Cardiac septum (tissue), 1 donor: Measurements from ENCODE around the gene TRAF5. TPM values are rescaled to one million over a fixed set of nuclear protein-coding genes. Genes with fewer than 3 reads are reported as not detected.
"Not testable (repeated sequence)": the region's sequence is repeated elsewhere in the genome, so short reads cannot be mapped to it uniquely, and the experiment has no call there.

Experiments
- DNase-seq: peaks from one replicate; pipeline ENCODE4 v3.0.0-alpha.2; 2020; ENCODE audit warnings: low spot score
- intact Hi-C: fragments of 100-400 bp; cut with DNase I; formaldehyde crosslinking; loops from one replicate; pipeline ENCODE4 v1.14.0; 2022
- total RNA-seq: library from RNA; stranded (reverse); fragmentation: NEBNext Ultra II Directional; extraction: Animal tissue kit (Norgen Biotek cat#: 25700); gene quantifications from one replicate; pipeline ENCODE4 v1.2.1, GENCODE V29; 2021
- donor health status: DM: no; HTN: no; CAD: no.

Gene TRAF5
- total RNA-seq, 1 donor from 2014 or later, result 4.2 TPM

DNA sequence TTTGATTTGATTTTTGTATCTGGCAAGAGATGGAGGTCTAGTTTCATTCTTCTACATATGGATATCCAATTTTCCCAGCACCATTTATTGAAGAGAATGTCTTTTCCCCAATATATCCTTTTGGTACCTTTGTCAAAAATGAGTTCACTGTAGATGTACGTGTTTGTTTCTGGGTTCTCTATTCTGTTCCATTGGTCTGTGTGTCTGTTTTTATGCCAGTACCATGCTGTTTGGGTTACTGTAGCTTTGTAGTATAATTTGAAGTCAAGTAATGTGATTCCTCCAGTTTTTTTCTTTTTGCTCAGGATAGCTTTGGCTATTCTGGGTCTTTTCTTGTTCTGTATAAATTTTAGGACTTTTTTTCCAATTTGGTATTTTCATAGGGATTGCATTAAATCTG is 75.1 kb downstream of the TRAF5 start:
- DNase-seq, intact Hi-C loops: not testable (repeated sequence)

DNA sequence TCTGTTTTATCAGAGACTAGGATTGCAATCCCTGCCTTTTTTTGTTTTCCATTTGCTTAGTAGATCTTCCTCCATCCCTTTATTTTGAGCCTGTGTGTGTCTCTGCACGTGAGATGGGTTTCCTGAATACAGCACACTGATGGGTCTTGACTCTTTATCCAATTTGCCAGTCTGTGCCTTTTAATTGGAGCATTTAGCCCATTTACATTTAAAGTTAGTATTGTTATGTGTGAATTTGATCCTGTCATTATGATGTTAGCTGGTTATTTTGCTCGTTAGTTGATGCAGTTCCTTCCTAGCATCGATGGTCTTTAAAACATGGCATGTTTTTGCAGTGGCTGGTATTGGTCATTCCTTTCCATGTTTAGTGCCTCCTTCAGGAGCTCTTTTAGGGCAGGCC is 79.5 kb downstream of the TRAF5 start:
- DNase-seq, intact Hi-C loops: not testable (repeated sequence)

DNA sequence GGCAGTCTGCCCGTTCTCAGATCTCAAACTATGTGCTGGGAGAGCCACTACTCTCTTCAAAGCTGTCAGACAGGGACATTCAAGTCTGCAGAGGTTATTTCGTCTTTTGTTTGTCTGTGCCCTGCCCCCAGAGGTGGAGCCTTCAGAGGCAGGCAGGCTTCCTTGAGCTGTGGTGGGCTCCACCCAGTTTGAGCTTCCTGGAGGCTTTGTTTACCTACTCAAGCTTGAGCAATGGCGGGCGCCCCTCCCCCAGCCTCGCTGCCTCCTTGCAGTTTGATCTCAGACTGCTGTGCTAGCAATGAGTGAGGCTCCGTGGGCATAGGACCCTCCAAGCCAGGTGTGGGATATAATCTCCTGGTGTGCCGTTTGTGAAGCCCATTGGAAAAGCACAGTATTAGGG is 81.1 kb downstream of the TRAF5 start:
- intact Hi-C loops, DNase-seq: not testable (repeated sequence)

DNA sequence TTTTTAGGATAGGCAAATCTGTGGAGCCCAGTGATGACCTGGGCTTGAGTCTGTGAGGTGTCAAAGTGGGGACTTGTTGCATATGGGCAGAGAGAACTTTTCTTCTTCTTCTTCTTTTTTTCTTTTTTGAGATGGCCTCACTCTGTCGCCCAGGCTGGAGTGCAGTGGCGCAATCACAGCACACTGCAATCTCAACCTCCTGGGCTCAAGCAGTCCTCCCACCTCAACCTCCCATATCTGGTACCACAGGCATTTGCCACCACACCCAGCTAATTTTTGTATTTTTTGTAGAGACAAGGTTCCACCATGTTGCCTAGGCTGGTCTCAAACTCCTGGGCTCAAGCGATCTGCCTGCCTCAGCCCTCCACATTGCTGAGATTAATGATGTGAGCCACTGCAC is 85.0 kb downstream of the TRAF5 start:
- DNase-seq, result no peak
- intact Hi-C loops, result no loop called here

DNA sequence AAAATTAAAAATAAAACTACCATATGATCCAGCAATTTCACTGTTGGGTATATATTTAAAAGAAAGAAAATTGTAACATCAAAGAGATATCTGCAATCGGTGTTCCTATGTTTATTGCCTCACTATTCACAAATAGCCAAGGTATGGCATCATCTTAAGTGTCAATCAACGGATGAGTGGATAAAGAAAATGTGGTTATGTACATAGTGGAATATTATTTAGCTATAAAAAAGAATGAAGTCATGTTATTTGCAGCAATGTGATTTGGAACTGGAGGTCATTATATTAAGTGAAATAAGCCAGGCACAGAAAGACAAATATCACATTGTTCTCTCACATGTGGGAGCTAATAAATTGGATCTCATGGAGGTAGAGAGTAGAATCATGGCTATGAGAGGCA is 89.1 kb downstream of the TRAF5 start:
- intact Hi-C loops, result loop anchor here (5.0 kb wide), 1 partner anchor 33 kb away; no protein-coding TSS in a partner anchor
- no peak for DNase-seq

DNA sequence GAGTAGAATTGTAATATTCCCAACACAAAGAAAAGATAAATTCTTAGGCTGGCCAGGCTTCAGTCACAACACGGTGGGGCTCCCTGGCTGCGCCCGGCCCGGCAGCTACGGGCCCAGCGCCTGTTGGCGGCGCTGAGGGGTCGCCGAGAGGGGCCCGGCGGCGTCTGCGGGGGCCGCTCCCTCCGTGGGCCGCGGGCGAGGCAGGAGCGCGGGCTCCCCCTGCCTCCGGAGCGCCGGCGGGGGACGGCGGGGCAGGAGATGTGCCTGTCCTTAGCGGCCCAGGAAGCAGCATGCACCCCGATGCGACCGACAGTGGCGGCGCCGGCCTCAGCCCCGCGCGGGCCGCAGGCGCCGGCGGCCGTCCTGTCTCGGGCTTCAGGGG is 89.6 kb downstream of the TRAF5 start:
- not testable (repeated sequence) for DNase-seq
- intact Hi-C loops, result loop anchor here (5.0 kb wide), 1 partner anchor 34 kb away; no protein-coding TSS in a partner anchor

DNA sequence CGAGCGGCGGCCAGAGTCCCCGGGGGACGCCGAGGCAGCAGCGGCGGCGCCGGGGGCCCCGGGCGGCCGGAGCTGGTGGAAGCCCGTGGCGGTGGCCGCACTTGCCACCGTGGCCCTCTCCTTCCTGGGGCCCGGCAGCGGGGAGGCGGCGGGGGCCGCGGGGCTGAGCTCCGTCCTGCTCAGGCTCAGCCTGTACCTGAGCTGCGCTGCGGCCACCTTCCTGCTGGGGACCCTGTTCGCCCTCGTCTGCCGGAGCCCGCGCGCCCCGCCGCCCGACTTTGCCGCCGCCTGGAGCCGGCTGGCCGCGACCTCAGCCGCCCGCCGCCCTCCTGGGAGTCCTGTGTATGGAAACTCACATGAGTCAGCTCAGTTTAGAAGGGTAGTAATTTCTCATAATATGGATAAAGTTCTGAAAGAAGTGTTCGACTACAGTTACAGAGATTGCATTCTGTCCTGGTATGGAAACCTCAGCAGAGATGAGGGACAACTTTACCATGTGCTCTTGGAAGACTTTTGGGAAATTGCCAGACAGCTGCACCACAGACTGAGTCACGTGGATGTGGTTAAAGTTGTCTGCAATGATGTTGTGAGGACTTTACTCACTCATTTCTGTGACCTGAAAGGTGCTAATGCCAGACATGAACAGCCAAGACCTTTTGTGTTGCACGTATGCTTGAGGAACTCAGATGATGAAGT is 90.1 kb downstream of the TRAF5 start:
- intact Hi-C loops, result loop anchor here (5.0 kb wide), 1 partner anchor 34 kb away; no protein-coding TSS in a partner anchor
- not testable (repeated sequence) for DNase-seq

DNA sequence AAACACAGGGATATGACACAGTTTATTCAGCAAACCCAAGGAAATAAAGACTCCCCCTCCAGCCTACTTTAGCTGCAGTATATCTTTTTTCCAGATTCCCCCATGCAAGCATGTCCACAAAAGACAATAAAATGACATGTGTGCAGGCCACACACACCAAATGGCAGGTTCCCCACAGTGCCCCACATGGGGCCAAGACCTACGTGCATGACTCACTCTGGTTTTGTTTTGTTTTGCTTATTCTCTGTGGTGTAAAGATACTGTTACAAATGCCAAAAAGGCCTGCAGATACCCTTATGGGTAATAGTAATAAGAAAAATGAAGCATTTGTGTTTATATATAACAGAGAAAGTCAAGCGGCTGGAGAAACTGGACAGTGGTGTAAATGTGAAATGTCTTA is 93.8 kb downstream of the TRAF5 start:
- intact Hi-C loops, result no loop called here
- no peak for DNase-seq

DNA sequence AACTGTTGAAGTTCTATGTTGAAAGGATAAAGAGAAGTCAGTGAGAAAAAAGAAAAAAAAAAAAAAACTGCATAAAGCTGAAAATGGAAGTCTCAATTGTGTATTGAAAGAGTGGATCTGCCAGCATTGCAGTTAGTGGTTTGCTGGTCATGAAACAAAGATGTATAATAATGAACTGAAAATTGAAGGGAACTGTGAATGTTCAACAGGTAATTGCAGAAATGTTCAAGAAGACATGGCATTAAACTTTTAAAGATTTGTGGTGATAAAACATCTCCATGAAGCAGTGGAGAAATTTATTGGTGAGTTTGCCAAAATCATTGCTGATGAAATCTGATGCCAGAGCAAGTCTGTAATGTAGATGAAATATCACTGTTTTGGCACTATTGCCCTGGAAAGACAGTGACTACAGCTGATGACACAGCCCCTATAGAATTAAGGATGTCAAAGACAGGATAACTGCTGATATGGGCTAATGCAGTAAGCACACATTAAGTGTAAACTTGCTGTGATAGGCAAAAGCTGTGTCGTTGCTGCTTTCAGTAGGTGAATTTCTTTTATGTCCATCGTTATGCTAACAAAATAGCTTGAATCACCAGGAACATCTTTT is 94.3 kb downstream of the TRAF5 start:
- intact Hi-C loops, result no loop called here
- DNase-seq, result no peak

DNA sequence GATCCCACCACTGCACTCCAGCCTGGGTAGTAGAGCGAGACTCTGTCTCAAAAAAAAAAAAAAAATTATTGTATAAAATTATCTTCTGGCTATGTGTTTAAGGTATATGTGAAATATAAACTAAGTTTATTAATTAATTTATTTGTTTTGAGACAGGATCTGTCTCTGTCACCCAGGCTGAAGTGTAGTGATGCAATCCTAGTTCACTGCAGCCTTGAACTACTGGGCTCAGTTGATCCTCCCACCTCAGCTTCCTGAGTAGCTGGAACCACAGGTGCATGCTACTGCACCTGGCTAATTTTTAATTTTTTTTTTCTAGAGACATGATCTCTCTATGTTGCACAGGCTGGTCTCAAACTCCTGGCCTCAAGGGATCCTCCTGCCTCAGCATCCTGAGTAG is 97.4 kb downstream of the TRAF5 start:
- intact Hi-C loops, result no loop called here
- no peak for DNase-seq

Other genes starting within 250 kb of the TRAF5 start
- not detected for gene KCNH1, start 192.7 kb upstream of the TRAF5 start, total RNA-seq
- 58.2 TPM for gene RCOR3, start 67.5 kb upstream of the TRAF5 start, total RNA-seq
- not detected for gene RD3, start 165.3 kb downstream of the TRAF5 start, total RNA-seq